ENCODE measurements around the gene BRWD1. TPM values are rescaled to one million over a fixed set of nuclear protein-coding genes. Genes with fewer than 3 reads are reported as not detected.

BRWD1 gene
- total and polyA plus RNA-seq, 12 donors: 11.1 to 81.1 (median 37.6) TPM

DNA sequence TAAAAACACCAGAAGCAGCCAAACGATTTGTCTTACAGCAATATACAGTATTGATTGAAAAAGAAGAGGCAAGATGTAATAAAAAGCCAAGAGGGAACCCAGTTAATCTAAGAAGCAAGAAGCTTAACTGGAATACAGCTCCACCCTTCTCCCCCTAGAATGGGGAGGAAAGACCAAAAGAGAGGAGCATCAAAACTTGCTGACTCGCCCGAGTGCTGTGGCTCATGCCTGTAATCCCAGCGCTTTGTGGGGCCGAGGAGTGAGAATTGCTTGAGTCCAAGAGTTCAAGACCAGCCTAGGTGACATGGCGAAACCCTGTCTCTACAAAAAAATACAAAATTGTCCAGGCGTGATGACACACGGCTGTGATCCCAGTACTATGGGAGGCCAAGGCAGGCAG lies 32.2 kb downstream of the BRWD1 start:
- DNase-seq: no peak
- no peaks in the 10 kb centered on the region for H3K9me3 ChIP-seq (replicated peaks in 1 of 3)
- intact Hi-C loops (cut with DNase I): no loop called here
- 91 to 94% (median 93%) methylated on average over 8 of the region's 8 CpGs for WGBS, 4 donors
- H3K36me3 ChIP-seq (replicated peaks in 1 of 2): peaks cover 0 to 31% of the 10 kb centered on the region in 2 donors
- H3K27me3 ChIP-seq: no peaks in the 10 kb centered on the region
- no peak overlapping the region for H3K27ac ChIP-seq
- H3K4me3 ChIP-seq: no peak overlapping the region
- TF ChIP-seq CTCF (IDR thresholded peaks at IDR 0.05) (no peak), POLR2A (IDR thresholded peaks at IDR 0.05) (no peak)
- no peaks in the 10 kb centered on the region for H3K4me1 ChIP-seq (replicated peaks in 1 of 2)

DNA sequence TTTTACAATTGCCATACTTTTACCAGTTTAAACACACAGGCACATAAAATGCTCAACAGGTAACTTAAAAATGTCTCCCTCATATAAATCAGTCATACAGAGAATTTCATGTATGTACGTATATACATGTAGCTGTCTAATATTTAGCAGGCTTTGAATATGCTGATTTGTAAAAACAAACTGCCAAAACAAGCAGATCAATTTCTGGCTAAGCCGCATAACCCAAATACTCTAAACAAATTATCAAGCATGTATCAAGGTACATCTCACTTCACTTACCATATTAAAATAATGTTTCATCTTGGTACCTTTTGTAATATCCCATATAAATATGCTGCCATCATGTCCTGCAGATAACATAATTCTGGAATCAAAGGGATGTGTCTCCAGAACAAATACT lies 43.8 kb downstream of the BRWD1 start:
- Histone ChIP-seq H3K9me3 (replicated peaks in 1 of 3) (no peaks in the 10 kb centered on the region), H3K27me3 (no peaks in the 10 kb centered on the region), H3K4me1 (replicated peaks in 1 of 2) (no peaks in the 10 kb centered on the region), H3K27ac (no peak overlapping the region), H3K36me3 (replicated peaks in 1 of 2) (peaks cover 0 to 71% of the 10 kb centered on the region in 2 donors), H3K4me3 (no peak overlapping the region)
- DNase-seq: no peak
- TF ChIP-seq CTCF (IDR thresholded peaks at IDR 0.05) (no peak), POLR2A (IDR thresholded peaks at IDR 0.05) (no peak)
- WGBS, 4 donors: 92 to 100% (median 93%) methylated on average over 2 of the region's 2 CpGs
- intact Hi-C loops (cut with DNase I): loop anchor here in 1 of 2 donors (10.0 kb wide), 1 partner anchor 45 kb away; no protein-coding TSS in a partner anchor

GRCh38 chr21:39265603-39266002 lies 47.8 kb downstream of the BRWD1 start:
- Histone ChIP-seq H3K4me3 (no peak overlapping the region), H3K27ac (no peak overlapping the region), H3K36me3 (replicated peaks in 1 of 2) (peaks cover 0 to 76% of the 10 kb centered on the region in 2 donors), H3K4me1 (replicated peaks in 1 of 2) (no peaks in the 10 kb centered on the region), H3K9me3 (replicated peaks in 1 of 3) (no peaks in the 10 kb centered on the region), H3K27me3 (no peaks in the 10 kb centered on the region)
- 37 to 46% (median 38%) methylated on average over 2 of the region's 2 CpGs for WGBS, 4 donors
- intact Hi-C loops (cut with DNase I): no loop called here
- no peak for TF ChIP-seq POLR2A (IDR thresholded peaks at IDR 0.05)
- no peak for TF ChIP-seq CTCF (IDR thresholded peaks at IDR 0.05)
- DNase-seq: no peak

GRCh38 chr21:39263372-39263771 lies 50.1 kb downstream of the BRWD1 start:
- Histone ChIP-seq H3K4me3 (no peak overlapping the region), H3K4me1 (replicated peaks in 1 of 2) (no peaks in the 10 kb centered on the region), H3K36me3 (replicated peaks in 1 of 2) (peaks cover 0 to 74% of the 10 kb centered on the region in 2 donors), H3K9me3 (replicated peaks in 1 of 3) (no peaks in the 10 kb centered on the region), H3K27me3 (no peaks in the 10 kb centered on the region), H3K27ac (no peak overlapping the region)
- DNase-seq: no peak
- TF ChIP-seq POLR2A (IDR thresholded peaks at IDR 0.05): no peak
- no peak for TF ChIP-seq CTCF (IDR thresholded peaks at IDR 0.05)
- intact Hi-C loops (cut with DNase I): no loop called here
- WGBS, 4 donors: 92 to 98% (median 96%) methylated on average over 2 of the region's 2 CpGs
